RKO (cell line): ENCODE data around the gene AKT1.

Experiments used
- DNase-seq: peaks from one replicate; pipeline ENCODE4 v3.0.0-alpha.2; 2016; ENCODE audit warnings: low spot score

AKT1 gene

GRCh38 chr14:104723651-104724406 is 71.7 kb downstream of the AKT1 start, which contains the start of gene ADSS1:
Gene ADSS1 (plus strand): TSS chr14:104724229. CDS start chr14:104724271, 42 bp downstream.
- DNase-seq, result peak; percentile 45

GRCh38 chr14:104722938-104723650 is 72.5 kb downstream of the AKT1 start:
- DNase-seq, result no peak

- no peak for DNase-seq
These were observed 73.8 kb downstream of the AKT1 start for GRCh38 chr14:104721505-104722431.
